GM21737 (cell line): Measurements from ENCODE around the gene KIRREL3.

Experiments
- ATAC-seq: cut with Tn5 transposase; IDR thresholded peaks from one replicate; pipeline ENCODE4 v1.9.1; 2021; ENCODE audit warnings: mild to moderate bottlenecking, moderate library complexity; ENCODE audit not compliant: unreplicated experiment

KIRREL3 gene

GRCh38 chr11:126917531-126918204, 82.9 kb downstream of the KIRREL3 start:
- peak; percentile 86 for ATAC-seq

GRCh38 chr11:126915430-126915829, 85.1 kb downstream of the KIRREL3 start:
- ATAC-seq = no peak

- ATAC-seq = no peak
These were observed 85.6 kb downstream of the KIRREL3 start for GRCh38 chr11:126914941-126915340.

- ATAC-seq = no peak
These were observed 86.4 kb downstream of the KIRREL3 start for GRCh38 chr11:126914166-126914565.

GRCh38 chr11:126904520-126904919, 96.0 kb downstream of the KIRREL3 start:
- ATAC-seq = no peak

GRCh38 chr11:126901783-126902182, 98.8 kb downstream of the KIRREL3 start:
- ATAC-seq = no peak

- ATAC-seq = no peak
These were observed 100.4 kb downstream of the KIRREL3 start for GRCh38 chr11:126899961-126900748.

GRCh38 chr11:126898802-126899201, 101.8 kb downstream of the KIRREL3 start:
- no peak for ATAC-seq

- no peak for ATAC-seq
These were observed 103.1 kb downstream of the KIRREL3 start for GRCh38 chr11:126897430-126897829.

- ATAC-seq = no peak
These were observed 104.5 kb downstream of the KIRREL3 start for GRCh38 chr11:126896025-126896424.

- ATAC-seq = no peak
These were observed 106.8 kb downstream of the KIRREL3 start for GRCh38 chr11:126893796-126894195.

- ATAC-seq = no peak
These were observed 107.8 kb downstream of the KIRREL3 start for GRCh38 chr11:126892756-126893155.

- no peak for ATAC-seq
These were observed 108.9 kb downstream of the KIRREL3 start for GRCh38 chr11:126891556-126892217.

GRCh38 chr11:126890561-126890960, 110.0 kb downstream of the KIRREL3 start:
- no peak for ATAC-seq

GRCh38 chr11:126888115-126888712, 112.4 kb downstream of the KIRREL3 start:
- ATAC-seq = no peak

- ATAC-seq = no peak
These were observed 113.9 kb downstream of the KIRREL3 start for GRCh38 chr11:126886636-126887035.

GRCh38 chr11:126886085-126886484, 114.5 kb downstream of the KIRREL3 start:
- no peak for ATAC-seq

GRCh38 chr11:126884594-126884993, 116.0 kb downstream of the KIRREL3 start:
- ATAC-seq = no peak

- no peak for ATAC-seq
These were observed 116.4 kb downstream of the KIRREL3 start for GRCh38 chr11:126884192-126884591.

GRCh38 chr11:126880872-126881271, 119.7 kb downstream of the KIRREL3 start:
- ATAC-seq = no peak

- no peak for ATAC-seq
These were observed 121.1 kb downstream of the KIRREL3 start for GRCh38 chr11:126879516-126879915.
